Upper lobe of left lung (tissue), 6 donors: ENCODE measurements around the gene SELPLG. TPM values are rescaled to one million over a fixed set of nuclear protein-coding genes. Genes with fewer than 3 reads are reported as not detected.

Experiments
- ATAC-seq, 2 donors: fragments of 200-7000 bp; cut with Tn5 transposase; one replicate each; pipeline ENCODE4 v1.9.1; 2022; ENCODE audit warnings: mild to moderate bottlenecking in 2 of 2, moderate library complexity in 2 of 2; ENCODE audit not compliant: low FRiP score in 2 of 2
- DNase-seq, 2 donors: peaks; one replicate each; pipeline ENCODE4 v3.0.0-alpha.2; 2019 to 2020
- H3K27ac ChIP-seq, 4 donors: fragments of 200-600 bp; sonication (generic); one replicate each; pipeline ENCODE4 v1.5.1; 2016 to 2019
- H3K27me3 ChIP-seq, 4 donors: fragments of 200-600 bp; sonication (generic); one replicate each; pipeline ENCODE4 v1.5.1; 2017 to 2019
- H3K36me3 ChIP-seq, 4 donors: fragments of 200-600 bp; sonication (generic); one replicate each; pipeline ENCODE4 v1.5.1; 2016 to 2019
- H3K4me1 ChIP-seq, 4 donors: fragments of 200-600 bp; sonication (generic); one replicate each; pipeline ENCODE4 v1.5.1; 2018 to 2019
- H3K4me3 ChIP-seq, 4 donors: fragments of 200-600 bp; sonication (generic); one replicate each; pipeline ENCODE4 v1.5.1; 2017 to 2019; ENCODE audit warnings: mild to moderate bottlenecking in 2 of 4, moderate library complexity in 1 of 4
- H3K9me3 ChIP-seq, 4 donors: fragments of 200-600 bp; sonication (generic); one replicate each; pipeline ENCODE4 v1.5.1; 2018 to 2019
- CTCF ChIP-seq, 6 experiments: fragments of 450-650 bp in 4 of 6; fragments of 200-600 bp in 2 of 6; sonication (generic) in 2 of 6; IDR thresholded peaks; one replicate each; pipeline ENCODE4 v1.5.1; 2016 to 2019; ENCODE audit warnings: antibody characterized with exemption in 6 of 6
- EP300 ChIP-seq, 4 donors: sonication (generic); formaldehyde crosslinking; IDR thresholded peaks; one replicate each; pipeline ENCODE4 v1.5.1; 2017; ENCODE audit warnings: antibody characterized with exemption in 4 of 4, control low read depth in 2 of 4
- POLR2A ChIP-seq, 4 donors: fragments of 450-650 bp; IDR thresholded peaks; one replicate each; pipeline ENCODE4 v1.5.1; 2016 to 2017; ENCODE audit warnings: antibody characterized with exemption in 4 of 4, mild to moderate bottlenecking in 2 of 4
- POLR2AphosphoS5 ChIP-seq, 2 donors: sonication (generic); formaldehyde crosslinking; IDR thresholded peaks; one replicate each; pipeline ENCODE4 v1.5.1; 2017; ENCODE audit warnings: antibody characterized with exemption in 2 of 2
- WGBS, 2 donors: methylation state at CpG; one replicate each; pipeline ENCODE4 v1.1.5; 2017 to 2018; 5-methylcytosine and 5-hydroxymethylcytosine counted together
- total RNA-seq, 6 donors: library from RNA; depleted of rRNA in 4 of 6; stranded (reverse); fragments of >200 nt in 4 of 6; gene quantifications; one replicate each; pipeline versions ENCODE4 v1.1.0 to v1.2.1, GENCODE V29; 2016 to 2021
- donor health status: DM: no; HTN: no; CAD: no; lungs with moderate emphysema.
- donor health status: DM: no; HTN: yes; CAD: no; lungs with severe emphysema.

Gene SELPLG, protein sequence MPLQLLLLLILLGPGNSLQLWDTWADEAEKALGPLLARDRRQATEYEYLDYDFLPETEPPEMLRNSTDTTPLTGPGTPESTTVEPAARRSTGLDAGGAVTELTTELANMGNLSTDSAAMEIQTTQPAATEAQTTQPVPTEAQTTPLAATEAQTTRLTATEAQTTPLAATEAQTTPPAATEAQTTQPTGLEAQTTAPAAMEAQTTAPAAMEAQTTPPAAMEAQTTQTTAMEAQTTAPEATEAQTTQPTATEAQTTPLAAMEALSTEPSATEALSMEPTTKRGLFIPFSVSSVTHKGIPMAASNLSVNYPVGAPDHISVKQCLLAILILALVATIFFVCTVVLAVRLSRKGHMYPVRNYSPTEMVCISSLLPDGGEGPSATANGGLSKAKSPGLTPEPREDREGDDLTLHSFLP
- 10 to 100 TPM; 25.2 to 71.4 (median 42.5) TPM for total RNA-seq

GRCh38 chr12:108633534-108634248 lies at the start of gene SELPLG:
SELPLG (minus strand) TSS chr12:108633894; CDS start chr12:108624307, 9,587 bp downstream.
- Histone ChIP-seq H3K27me3 (no peaks in the 10 kb centered on the region), H3K27ac (peak within 1 kb of the TSS; percentile 81 to 89 (median 84)), H3K36me3 (no peaks in the 10 kb centered on the region), H3K4me3 (peak within 1 kb of the TSS in 3 of 4 donors; percentile 30 to 52 (median 45)), H3K9me3 (no peaks in the 10 kb centered on the region), H3K4me1 (peaks cover 62 to 94% (median 75%) of the 10 kb centered on the region in 4 donors)
- ATAC-seq (peak; percentile 72 to 74), DNase-seq (peak; percentile 88 to 91)
- 37 to 60% methylated on average over 12 to 14 of the region's 14 CpGs for WGBS, 2 donors
- peak in 2 of 4 donors; percentile 27 to 87 for TF ChIP-seq POLR2A (IDR thresholded peaks at IDR 0.05)
- peak; percentile 65 to 80 for TF ChIP-seq POLR2AphosphoS5 (IDR thresholded peaks at IDR 0.05)
- peak in 4 of 6 experiments; percentile 6 to 29 (median 19) for TF ChIP-seq CTCF (IDR thresholded peaks at IDR 0.05)
- peak in 2 of 4 donors; percentile 12 to 55 for TF ChIP-seq EP300 (IDR thresholded peaks at IDR 0.05)

DNA sequence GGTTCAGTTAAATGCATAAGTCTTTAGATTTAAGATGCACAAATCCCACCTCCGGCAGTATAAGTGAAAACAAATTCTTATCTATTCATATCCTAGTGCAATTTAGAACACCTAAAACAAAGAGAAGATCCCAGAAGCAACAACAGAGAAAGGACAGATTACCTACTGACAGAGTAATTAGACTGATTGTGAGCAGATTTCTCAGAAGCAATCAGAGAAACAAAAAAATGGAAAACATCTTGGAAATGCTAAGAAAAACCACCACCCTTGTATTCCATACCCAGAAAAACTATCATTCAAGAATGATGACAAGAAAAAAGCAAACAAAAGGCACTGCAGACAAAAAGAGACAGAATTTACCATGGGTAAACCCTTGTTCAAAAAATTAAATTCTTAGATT lies 47.6 kb upstream of the SELPLG start:
- no peak for ATAC-seq
- Histone ChIP-seq H3K4me1 (peaks cover 16 to 26% (median 21%) of the 10 kb centered on the region in 4 donors), H3K36me3 (peaks cover 0 to 18% (median 3%) of the 10 kb centered on the region in 4 donors), H3K27me3 (no peaks in the 10 kb centered on the region), H3K9me3 (no peaks in the 10 kb centered on the region), H3K27ac (no peak overlapping the region), H3K4me3 (no peak overlapping the region)
- 81 to 95% methylated on average over 1 of the region's 1 CpG for WGBS, 2 donors
- DNase-seq: no peak
- TF ChIP-seq CTCF (IDR thresholded peaks at IDR 0.05): no peak
- TF ChIP-seq POLR2A (IDR thresholded peaks at IDR 0.05): no peak
- no peak for TF ChIP-seq EP300 (IDR thresholded peaks at IDR 0.05)
- no peak for TF ChIP-seq POLR2AphosphoS5 (IDR thresholded peaks at IDR 0.05)

- 58 to 68% methylated on average over 1 of the region's 1 CpG for WGBS, 2 donors
- H3K27ac ChIP-seq: no peak overlapping the region
- H3K36me3 ChIP-seq: peaks cover 0 to 31% (median 4%) of the 10 kb centered on the region in 4 donors
- TF ChIP-seq CTCF (IDR thresholded peaks at IDR 0.05) (no peak), POLR2A (IDR thresholded peaks at IDR 0.05) (no peak), POLR2AphosphoS5 (IDR thresholded peaks at IDR 0.05) (no peak), EP300 (IDR thresholded peaks at IDR 0.05) (no peak)
- H3K4me3 ChIP-seq: no peak overlapping the region
- H3K9me3 ChIP-seq: no peaks in the 10 kb centered on the region
- peaks cover 3 to 5% (median 4%) of the 10 kb centered on the region in 4 donors for H3K4me1 ChIP-seq
- no peak for ATAC-seq
- DNase-seq: no peak
- H3K27me3 ChIP-seq: no peaks in the 10 kb centered on the region
These were observed 45.5 kb upstream of the SELPLG start for GRCh38 chr12:108679106-108679681.

GRCh38 chr12:108678104-108678730 lies 44.5 kb upstream of the SELPLG start:
- TF ChIP-seq CTCF (IDR thresholded peaks at IDR 0.05) (no peak), EP300 (IDR thresholded peaks at IDR 0.05) (no peak), POLR2AphosphoS5 (IDR thresholded peaks at IDR 0.05) (no peak), POLR2A (IDR thresholded peaks at IDR 0.05) (no peak)
- 86 to 89% methylated on average over 9 of the region's 9 CpGs for WGBS, 2 donors
- DNase-seq: no peak
- Histone ChIP-seq H3K4me3 (no peak overlapping the region), H3K27ac (no peak overlapping the region), H3K27me3 (no peaks in the 10 kb centered on the region), H3K4me1 (peaks cover 0 to 4% (median 0%) of the 10 kb centered on the region in 4 donors), H3K9me3 (no peaks in the 10 kb centered on the region), H3K36me3 (peaks cover 0 to 40% (median 4%) of the 10 kb centered on the region in 4 donors)
- no peak for ATAC-seq
